Uterus (tissue), 2 donors: Measurements from ENCODE around the gene MRAP.

Experiments used
- CTCF ChIP-seq, 4 experiments: fragments of 200-600 bp in 2 of 4; fragments of 450-650 bp in 2 of 4; sonication (generic) in 2 of 4; IDR thresholded peaks; one replicate each; pipeline ENCODE4 v1.5.1; 2016 to 2019; ENCODE audit warnings: antibody characterized with exemption in 4 of 4, mild to moderate bottlenecking in 2 of 4, moderate library complexity in 1 of 4
- POLR2A ChIP-seq, 2 donors: fragments of 450-650 bp; IDR thresholded peaks; one replicate each; pipeline ENCODE4 v1.6.1; 2016; ENCODE audit warnings: antibody characterized with exemption in 2 of 2, mild to moderate bottlenecking in 1 of 2, moderate library complexity in 1 of 2

- peak; percentile 62 to 80 (median 76) for TF ChIP-seq CTCF (IDR thresholded peaks at IDR 0.05)
- no peak for TF ChIP-seq POLR2A (IDR thresholded peaks at IDR 0.05)
These were observed 40.5 kb upstream of the MRAP start for GRCh38 chr21:32257962-32258785.
